GM20431 (cell line): ENCODE measurements around the gene CARD10.
"Not testable (repeated sequence)": the region's sequence is repeated elsewhere in the genome, so short reads cannot be mapped to it uniquely, and the experiment has no call there.

Experiments
- in situ Hi-C: fragments of 300-500 bp; cut with MseI, MboI; formaldehyde crosslinking; loops from one replicate; pipeline ENCODE4 v1.15.0; 2020; ENCODE audit warnings: low sequenced_read_pairs; ENCODE audit not compliant: unreplicated experiment

CARD10 gene

GRCh38 chr22:37555029-37555428 is 35.8 kb upstream of the CARD10 start:
- in situ Hi-C loops = no loop called here

- in situ Hi-C loops = no loop called here
Measured at GRCh38 chr22:37553725-37554124, 34.5 kb upstream of the CARD10 start.

- in situ Hi-C loops = no loop called here
Measured at GRCh38 chr22:37552524-37553163, 33.4 kb upstream of the CARD10 start.

- in situ Hi-C loops = no loop called here
Measured at GRCh38 chr22:37551981-37552380, 32.8 kb upstream of the CARD10 start.

- in situ Hi-C loops = not testable (repeated sequence)
Measured at GRCh38 chr22:37550921-37551320, 31.7 kb upstream of the CARD10 start.

DNA sequence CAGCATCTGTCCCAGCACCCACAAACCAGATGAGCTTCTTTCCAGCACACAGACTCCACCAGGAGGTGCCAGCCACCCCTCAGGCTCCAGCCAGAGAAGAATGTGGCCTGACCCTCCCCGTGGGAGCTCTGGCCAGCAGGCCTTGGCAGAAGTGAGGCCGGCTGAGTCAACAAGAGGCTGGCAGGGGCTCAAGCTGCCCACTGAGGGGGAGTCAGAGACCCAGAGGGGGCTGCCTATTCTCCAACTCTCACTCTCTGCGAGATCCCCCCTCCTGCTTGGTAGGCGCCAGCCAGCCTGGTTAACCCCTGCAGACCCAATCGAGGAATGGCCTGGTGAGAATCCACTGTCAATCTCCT is 30.5 kb upstream of the CARD10 start:
- in situ Hi-C loops = no loop called here

- in situ Hi-C loops = no loop called here
Measured at GRCh38 chr22:37547251-37547741, 28.1 kb upstream of the CARD10 start.

- in situ Hi-C loops = no loop called here
Measured at GRCh38 chr22:37546437-37547250, 27.4 kb upstream of the CARD10 start.

- in situ Hi-C loops = no loop called here
Measured at GRCh38 chr22:37545703-37546436, 26.7 kb upstream of the CARD10 start.

DNA sequence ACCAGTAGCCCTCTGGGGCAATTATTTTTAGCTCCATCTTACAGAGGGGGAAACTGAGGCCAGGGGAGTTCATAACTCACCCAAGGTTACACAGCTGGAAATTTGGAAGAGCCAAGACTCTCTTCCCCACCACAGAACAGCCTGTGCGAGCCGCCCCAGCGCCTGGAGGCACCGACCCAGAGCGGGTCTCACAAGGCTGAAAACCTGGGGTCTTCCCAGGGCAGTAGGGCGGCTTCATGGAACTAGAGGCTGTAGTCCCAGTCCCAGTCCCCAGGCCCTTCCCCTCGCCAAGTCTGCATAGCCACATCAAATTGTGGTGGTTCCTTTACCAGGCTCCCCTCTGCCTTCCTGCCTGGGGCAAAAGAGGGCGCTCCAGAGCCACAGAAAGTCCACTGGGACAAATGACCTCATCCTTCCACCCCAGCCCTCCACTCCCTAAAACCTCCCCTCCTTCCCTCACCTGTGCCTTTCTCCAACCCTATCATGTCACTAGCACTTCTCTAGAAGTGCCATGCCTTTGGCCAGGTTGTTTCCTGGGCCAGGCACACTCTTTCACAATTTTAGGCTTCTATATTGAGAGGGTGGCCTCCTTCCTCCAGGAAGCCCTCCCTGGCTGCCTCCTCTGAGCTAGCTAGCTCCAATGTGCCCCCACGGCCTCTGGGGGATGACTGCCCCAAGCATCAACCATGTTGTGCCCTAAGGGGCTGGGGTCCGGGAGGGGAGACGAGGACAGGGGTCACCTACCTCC is 25.9 kb upstream of the CARD10 start:
- in situ Hi-C loops = no loop called here

- in situ Hi-C loops = no loop called here
Measured at GRCh38 chr22:37542959-37543358, 23.7 kb upstream of the CARD10 start.

GRCh38 chr22:37542416-37542815 is 23.2 kb upstream of the CARD10 start:
- in situ Hi-C loops = not testable (repeated sequence)

- in situ Hi-C loops = not testable (repeated sequence)
Measured at GRCh38 chr22:37539790-37540189, 20.6 kb upstream of the CARD10 start.

GRCh38 chr22:37538590-37539357 is 19.6 kb upstream of the CARD10 start:
- in situ Hi-C loops = no loop called here

DNA sequence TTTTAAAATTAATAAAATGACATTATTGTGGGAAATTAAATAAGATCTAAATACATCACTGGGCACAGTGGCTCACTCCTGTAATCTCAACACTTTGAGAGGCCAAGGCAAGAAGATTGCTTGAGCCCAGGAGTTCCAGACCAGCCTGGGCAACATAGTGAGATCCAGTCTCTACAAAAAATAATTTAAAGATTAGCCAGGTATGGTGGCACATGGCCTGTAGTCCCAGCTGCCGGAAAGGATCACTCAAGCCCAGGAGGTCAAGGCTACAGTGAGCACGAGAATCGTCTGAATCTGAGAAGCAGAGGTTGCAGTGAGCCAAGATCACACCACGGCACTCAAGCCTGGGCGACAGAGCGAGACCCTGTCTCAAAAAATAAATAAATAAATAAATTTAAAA is 15.9 kb upstream of the CARD10 start:
- in situ Hi-C loops = no loop called here

DNA sequence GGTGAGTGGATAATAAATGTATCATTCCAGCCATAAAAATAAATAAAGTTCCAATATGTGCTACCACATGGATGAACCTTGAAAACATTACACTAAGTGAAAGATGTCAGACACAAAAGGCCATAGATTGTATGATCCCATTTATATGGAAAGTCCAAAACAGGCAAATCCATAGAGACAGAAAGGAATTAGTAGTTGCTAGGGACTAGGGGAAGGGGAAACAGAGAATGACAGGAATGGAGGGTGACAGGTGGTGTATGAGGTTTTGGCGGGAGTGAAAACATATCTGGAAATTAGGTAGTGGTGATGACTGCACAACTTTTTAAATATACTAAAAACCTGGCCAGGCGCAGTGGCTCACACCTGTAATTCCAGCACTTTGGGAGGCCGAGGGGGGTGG is 15.2 kb upstream of the CARD10 start:
- in situ Hi-C loops = no loop called here

DNA sequence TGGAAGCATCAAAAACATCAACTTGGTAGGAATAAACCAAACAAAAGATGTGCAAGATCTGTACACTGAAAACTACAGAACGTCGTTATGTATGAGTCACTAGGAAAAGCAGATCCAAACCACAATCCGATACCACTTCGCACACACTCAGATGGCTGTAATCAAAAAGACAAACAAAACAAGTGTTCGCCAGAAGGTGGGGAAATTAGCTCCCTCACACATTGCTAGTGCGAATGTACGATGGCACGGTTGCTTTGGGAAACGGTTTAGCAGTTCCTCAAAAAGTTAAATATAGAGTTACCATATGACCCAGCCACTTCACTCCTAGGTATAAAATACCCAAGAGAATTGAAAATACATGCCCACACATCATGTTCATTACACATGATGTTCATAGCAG is 14.8 kb upstream of the CARD10 start:
- in situ Hi-C loops = no loop called here

DNA sequence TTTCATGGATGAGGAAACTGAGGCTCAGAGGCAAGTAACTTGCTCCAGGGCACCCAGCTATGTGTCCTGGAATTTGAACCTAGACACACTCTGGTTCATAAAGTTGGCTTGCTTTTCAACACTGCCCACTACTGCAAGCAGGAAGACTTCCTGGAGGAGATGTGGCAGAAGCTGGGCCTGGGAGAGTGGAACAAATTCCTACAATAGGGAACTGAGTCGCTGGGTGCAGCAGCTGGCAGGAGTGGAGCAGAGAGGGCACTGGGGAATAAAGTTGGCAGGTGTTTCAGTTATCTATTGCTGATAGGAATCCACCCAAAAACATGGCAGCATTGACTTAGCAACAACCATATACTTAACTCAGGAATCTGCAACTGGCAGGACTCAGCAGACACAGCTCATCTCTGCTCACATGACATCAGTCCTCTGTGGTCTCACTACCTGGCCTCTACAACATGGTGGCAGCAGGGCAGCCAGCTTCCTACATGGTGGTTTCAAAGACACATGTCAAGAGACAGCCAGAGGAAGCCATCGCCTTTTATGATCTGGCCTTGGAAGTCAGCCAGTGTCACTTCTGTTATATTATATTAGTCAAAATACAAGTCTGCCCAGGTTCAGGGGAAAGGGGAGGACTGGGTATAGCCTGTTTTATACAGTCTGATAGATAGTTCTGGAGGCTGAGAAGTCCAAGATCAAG is 10.6 kb upstream of the CARD10 start:
- in situ Hi-C loops = no loop called here

DNA sequence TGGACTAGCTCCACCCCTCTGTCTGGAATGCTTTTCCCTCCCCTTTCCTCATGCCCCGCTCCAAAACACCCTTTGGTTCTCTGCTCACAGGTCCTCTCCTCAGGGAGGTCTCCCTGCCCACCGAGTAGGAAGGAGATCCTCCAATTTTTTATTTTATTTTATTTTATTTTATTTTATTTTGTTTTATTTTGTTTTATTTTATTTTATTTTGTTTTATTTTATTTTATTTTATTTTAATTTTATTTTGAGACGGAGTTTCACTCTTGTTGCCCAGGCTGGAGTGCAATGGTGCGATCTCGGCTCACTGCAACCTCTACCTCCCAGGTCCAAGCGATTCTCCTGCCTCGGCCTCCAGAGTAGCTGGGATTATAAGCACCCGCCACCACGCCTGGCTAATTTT is 8.7 kb upstream of the CARD10 start:
- in situ Hi-C loops = not testable (repeated sequence)
